Astrocyte of the hippocampus (primary cell): Measurements from ENCODE around the gene ITGB3.

Experiments used
- DNase-seq: peaks from one replicate; pipeline ENCODE4 v3.0.0; 2011; ENCODE audit warnings: low read depth, low spot score

Gene ITGB3

DNA sequence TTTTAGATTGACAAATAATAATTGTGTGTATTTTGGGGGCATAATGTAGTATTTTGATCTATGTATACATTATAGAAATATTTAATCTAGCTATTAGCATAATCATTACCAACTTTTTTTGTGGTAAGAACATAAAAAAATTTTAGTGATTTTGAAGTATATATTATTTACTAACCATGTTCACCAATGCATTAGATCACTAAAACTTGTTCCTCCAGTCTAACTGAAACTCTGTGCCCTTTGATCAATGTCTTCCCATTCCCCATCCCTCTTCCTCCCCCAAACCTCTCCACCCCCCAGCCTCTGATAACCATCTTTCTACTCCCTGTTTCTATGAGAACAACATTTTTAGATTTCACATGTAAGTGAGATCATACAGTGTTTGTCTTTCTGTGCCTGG is 78.7 kb downstream of the ITGB3 start:
- DNase-seq = no peak

DNA sequence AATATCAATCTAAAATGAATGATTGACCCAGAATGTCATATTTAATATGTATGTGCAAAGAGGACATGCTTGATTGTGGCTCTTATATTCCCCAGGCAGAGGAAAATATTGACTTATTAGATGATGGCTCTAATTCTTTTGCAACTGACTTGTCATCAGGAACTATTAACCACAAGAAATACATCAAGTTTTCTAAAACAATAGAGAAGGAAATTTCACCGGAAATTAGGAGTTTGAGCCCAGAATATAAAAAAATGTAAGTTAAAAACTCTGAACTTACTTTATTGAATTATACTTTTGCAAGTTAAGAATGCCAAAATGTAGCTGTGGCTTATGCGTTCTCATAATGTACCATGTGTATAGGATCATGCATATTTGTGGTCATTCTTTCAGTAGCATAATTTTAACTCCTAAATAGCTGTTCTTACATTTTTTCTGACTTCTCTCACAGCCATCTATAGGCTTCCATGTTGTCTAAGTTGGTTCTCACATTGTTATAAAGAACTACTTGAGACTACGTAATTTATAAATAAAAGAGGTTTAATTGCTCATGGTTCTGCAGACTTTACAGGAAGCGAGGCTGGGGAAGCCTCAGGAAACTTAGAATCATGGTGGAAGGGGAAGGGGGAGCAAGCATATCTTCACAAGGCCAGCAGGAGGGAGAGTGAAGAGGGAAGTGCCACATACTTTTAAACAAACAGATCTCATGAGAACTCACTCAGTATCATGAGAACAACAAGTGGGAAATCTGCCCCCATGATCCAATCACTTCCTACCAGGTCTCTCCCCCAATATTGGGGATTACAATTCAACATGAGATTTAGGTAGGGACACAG is 81.7 kb downstream of the ITGB3 start:
- no peak for DNase-seq

DNA sequence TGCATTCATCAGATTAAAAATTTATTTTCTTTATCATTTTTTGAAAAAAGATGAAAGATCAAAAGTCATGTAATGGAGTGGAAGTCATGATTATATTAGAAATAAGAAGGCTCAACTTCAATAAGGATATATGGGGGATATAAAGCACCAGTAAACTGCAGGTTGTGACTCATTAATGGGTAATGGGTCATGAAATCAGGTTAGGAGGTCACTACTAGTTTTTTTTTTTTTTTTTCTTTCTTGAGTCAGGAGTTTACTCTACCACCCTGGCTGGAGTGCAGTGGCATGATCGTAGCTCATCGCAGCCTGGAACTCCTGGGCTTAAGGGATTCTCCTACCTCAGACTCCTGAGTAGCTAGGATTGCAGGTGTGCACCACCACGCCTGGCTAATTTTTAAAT is 84.4 kb downstream of the ITGB3 start:
- DNase-seq = no peak

DNA sequence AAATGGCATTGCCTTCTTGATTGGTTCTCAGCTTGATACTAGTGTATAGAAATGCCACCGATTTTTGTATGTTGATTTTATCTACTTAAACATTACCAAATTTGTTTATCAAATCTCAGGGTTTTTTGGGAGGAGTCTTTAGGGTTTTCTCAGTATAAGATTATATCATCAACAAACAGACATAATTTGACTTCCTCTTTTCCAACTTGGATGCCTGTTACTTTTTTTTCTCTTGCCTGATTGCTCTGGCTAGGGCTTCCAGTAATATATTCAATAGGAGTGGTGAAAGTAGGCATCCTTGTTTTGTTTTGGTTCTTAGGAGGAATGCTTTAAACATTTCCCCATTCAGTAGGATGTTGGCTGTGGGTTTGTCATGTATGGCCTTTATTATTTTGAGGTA is 99.2 kb downstream of the ITGB3 start:
- no peak for DNase-seq

DNA sequence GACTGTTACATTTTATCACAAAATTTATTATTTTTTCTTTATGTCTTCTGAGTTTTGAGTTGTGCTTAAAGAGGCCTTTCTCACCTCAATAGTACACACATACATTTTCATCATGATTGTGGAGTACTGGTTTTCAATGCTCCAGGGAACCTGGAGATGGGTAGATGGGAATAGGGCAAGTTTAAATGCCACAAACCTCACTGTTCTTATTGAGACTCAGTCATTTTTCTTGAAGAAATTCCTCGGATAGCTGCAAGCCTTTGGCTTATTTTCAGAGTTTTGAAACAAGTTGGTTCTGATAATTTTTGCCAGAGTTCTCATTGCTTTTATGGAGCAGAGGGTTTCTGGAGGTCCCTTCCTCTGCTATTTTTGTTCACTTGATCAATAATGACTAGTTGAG is 105.0 kb downstream of the ITGB3 start:
- DNase-seq = no peak
